AG04449 (cell line): ENCODE data around the gene GSTM3.

Experiments used
- CTCF ChIA-PET: fragments of 350-600 bp; formaldehyde crosslinking; extraction: SDS; loops from one replicate; lab custom pipeline; 2021; ENCODE audit warnings: antibody characterized with exemption; lab: Yijun Ruan, JAX
- POLR2A ChIA-PET: fragments of 400-600, 350-600 bp; formaldehyde crosslinking; extraction: SDS; loops from one replicate; lab custom pipeline; 2020; ENCODE audit warnings: antibody characterized with exemption, inconsistent platforms; lab: Yijun Ruan, JAX
- DNase-seq: peaks from one replicate; pipeline ENCODE4 v3.0.0-alpha.2; 2010; ENCODE audit warnings: low read depth, low spot score
- H3K4me3 ChIP-seq: 2 replicates; pipeline ENCODE4 v1.5.1; 2011; ENCODE audit warnings: low read depth, mild to moderate bottlenecking, control low read depth, low read length
- CTCF ChIP-seq: IDR thresholded peaks from one replicate; pipeline ENCODE4 v1.5.1; 2011; ENCODE audit warnings: mild to moderate bottlenecking, moderate library complexity, low read length, control low read depth, inconsistent platforms; ENCODE audit not compliant: insufficient read depth; ENCODE audit errors: missing control alignments

GSTM3 gene

GRCh38 chr1:109725510-109725909 is 15.3 kb downstream of the GSTM3 start:
- POLR2A ChIA-PET: no interaction called here
- H3K4me3 ChIP-seq: no peak overlapping the region
- CTCF ChIA-PET: interaction anchor here (1.5 kb wide), 1 partner anchor 85 kb away, joined by 4 read pairs; no protein-coding TSS in a partner anchor
- no peak for TF ChIP-seq CTCF
- DNase-seq: no peak

GRCh38 chr1:109724933-109725332 is 15.9 kb downstream of the GSTM3 start:
- no peak overlapping the region for H3K4me3 ChIP-seq
- no peak for DNase-seq
- no peak for TF ChIP-seq CTCF
- ChIA-PET CTCF (interaction anchor here (1.5 kb wide), 1 partner anchor 85 kb away, joined by 4 read pairs; no protein-coding TSS in a partner anchor), POLR2A (no interaction called here)

- DNase-seq: no peak
- H3K4me3 ChIP-seq: no peak overlapping the region
- TF ChIP-seq CTCF: no peak
- ChIA-PET CTCF (no interaction called here), POLR2A (no interaction called here)
Observed at GRCh38 chr1:109722908-109723691, 17.7 kb downstream of the GSTM3 start.

- no peak for DNase-seq
- CTCF ChIA-PET: interaction anchor here (2.3 to 2.4 kb wide), 2 partner anchors 50 to 82 kb away, joined by 9 to 11 read pairs; no protein-coding TSS in a partner anchor
- TF ChIP-seq CTCF: no peak
- no peak overlapping the region for H3K4me3 ChIP-seq
- POLR2A ChIA-PET: no interaction called here
Observed at GRCh38 chr1:109721971-109722370, 18.9 kb downstream of the GSTM3 start.

- no peak for TF ChIP-seq CTCF
- ChIA-PET CTCF (interaction anchor here (1.1 to 2.4 kb wide), 6 partner anchors 51 to 189 kb away, joined by 3 to 11 read pairs (median 4); partner anchors contain the start of gene GSTM2), POLR2A (interaction anchor here (1.0 kb wide), 1 partner anchor 53 kb away, joined by 3 read pairs; the partner anchor contains the start of gene GSTM2)
- DNase-seq: no peak
- H3K4me3 ChIP-seq: no peak overlapping the region
Observed at GRCh38 chr1:109721042-109721441, 19.8 kb downstream of the GSTM3 start.

GRCh38 chr1:109719337-109719837 is 21.5 kb downstream of the GSTM3 start:
- DNase-seq: no peak
- no peak overlapping the region for H3K4me3 ChIP-seq
- TF ChIP-seq CTCF: no peak
- ChIA-PET POLR2A (interaction anchor here (1.5 kb wide), 1 partner anchor 171 kb away, joined by 3 read pairs; the partner anchor contains the start of gene GNAI3), CTCF (interaction anchor here (2.4 kb wide), 1 partner anchor 52 kb away, joined by 9 read pairs; no protein-coding TSS in a partner anchor)
